ENCODE results near the gene DMD.
"Not testable (repeated sequence)": the region's sequence is repeated elsewhere in the genome, so short reads cannot be mapped to it uniquely, and the experiment has no call there.

The DMD gene

GRCh38 chrX:32741910-32742309, 469.4 kb downstream of the DMD start:
- DNase-seq (ENCODE audit: low read depth): no peak
- TF ChIP-seq, protein P1, sequence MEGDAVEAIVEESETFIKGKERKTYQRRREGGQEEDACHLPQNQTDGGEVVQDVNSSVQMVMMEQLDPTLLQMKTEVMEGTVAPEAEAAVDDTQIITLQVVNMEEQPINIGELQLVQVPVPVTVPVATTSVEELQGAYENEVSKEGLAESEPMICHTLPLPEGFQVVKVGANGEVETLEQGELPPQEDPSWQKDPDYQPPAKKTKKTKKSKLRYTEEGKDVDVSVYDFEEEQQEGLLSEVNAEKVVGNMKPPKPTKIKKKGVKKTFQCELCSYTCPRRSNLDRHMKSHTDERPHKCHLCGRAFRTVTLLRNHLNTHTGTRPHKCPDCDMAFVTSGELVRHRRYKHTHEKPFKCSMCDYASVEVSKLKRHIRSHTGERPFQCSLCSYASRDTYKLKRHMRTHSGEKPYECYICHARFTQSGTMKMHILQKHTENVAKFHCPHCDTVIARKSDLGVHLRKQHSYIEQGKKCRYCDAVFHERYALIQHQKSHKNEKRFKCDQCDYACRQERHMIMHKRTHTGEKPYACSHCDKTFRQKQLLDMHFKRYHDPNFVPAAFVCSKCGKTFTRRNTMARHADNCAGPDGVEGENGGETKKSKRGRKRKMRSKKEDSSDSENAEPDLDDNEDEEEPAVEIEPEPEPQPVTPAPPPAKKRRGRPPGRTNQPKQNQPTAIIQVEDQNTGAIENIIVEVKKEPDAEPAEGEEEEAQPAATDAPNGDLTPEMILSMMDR (conservative IDR thresholded peaks at IDR 0.05; ENCODE audit: low read depth, low read length): no peak
- H3K4me3 ChIP-seq (ENCODE audit: low read depth, low read length): no peak overlapping the region

DNA sequence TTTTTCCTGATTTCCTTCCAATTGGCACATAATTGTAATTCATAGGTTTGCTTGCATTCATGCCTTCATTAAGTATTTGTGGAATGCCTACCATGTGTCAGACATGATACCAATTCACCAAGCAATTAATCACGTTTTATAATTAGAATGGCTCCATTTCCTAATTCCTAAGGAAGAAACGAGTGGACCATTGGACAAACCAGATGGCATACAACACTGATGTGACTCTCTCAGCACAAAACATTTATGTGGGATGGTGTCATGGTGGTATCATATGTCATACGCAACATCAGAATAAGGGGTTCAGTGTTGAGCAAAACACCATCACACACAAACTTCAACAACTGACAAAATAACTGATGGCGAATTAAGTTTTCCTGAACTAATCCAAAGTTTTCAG, 502.8 kb downstream of the DMD start:
- TF ChIP-seq, protein P1 (conservative IDR thresholded peaks at IDR 0.05; ENCODE audit: low read depth, low read length): no peak
- no peak for DNase-seq (ENCODE audit: low read depth)
- H3K4me3 ChIP-seq (ENCODE audit: low read depth, low read length): no peak overlapping the region

DNA sequence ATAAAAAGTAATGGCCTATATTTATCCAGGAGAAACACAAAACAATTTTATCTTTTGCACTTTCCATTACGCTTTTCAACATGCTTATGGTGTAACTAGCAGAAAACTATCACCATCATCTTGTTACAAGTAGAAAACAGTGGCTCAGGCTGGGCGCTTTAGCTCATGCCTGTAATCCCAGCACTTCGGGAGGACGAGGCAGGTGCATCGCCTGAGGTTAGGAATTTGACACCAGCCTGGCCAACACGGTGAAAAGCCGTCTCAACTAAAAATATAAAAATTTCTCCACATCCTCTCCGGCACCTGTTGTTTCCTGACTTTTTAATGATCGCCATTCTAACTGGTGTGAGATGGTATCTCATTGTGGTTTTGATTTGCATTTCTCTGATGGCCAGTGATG, 506.0 kb downstream of the DMD start:
- H3K4me3 ChIP-seq (ENCODE audit: low read depth, low read length); DNase-seq (ENCODE audit: low read depth): not testable (repeated sequence)

- TF ChIP-seq, protein P1 (conservative IDR thresholded peaks at IDR 0.05; ENCODE audit: low read depth, low read length): no peak
- DNase-seq (ENCODE audit: low read depth): no peak
- H3K4me3 ChIP-seq (ENCODE audit: low read depth, low read length): no peak overlapping the region
These were observed 524.0 kb downstream of the DMD start for GRCh38 chrX:32687379-32687778.

DNA sequence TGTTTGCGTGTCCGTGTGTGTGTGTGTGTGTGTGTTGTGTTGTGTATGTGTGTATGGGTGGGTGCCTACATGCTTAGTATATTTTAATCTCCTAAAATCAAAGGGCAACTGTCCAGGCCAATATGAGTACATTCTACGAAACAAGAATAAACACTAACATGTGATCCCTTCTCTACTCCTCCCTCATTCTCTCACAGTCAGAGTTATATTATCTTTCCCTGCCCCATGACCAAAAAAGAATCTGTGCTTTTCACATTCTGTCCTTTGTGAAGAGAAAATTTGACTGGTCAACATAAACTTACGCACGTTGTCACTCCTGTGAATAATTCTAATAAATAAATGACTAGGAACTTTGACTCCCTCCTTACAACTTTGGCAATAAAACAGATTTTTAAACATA, 532.9 kb downstream of the DMD start:
- H3K4me3 ChIP-seq (ENCODE audit: low read depth, low read length): no peak overlapping the region
- DNase-seq (ENCODE audit: low read depth): no peak
- TF ChIP-seq, protein P1 (conservative IDR thresholded peaks at IDR 0.05; ENCODE audit: low read depth, low read length): no peak

DNA sequence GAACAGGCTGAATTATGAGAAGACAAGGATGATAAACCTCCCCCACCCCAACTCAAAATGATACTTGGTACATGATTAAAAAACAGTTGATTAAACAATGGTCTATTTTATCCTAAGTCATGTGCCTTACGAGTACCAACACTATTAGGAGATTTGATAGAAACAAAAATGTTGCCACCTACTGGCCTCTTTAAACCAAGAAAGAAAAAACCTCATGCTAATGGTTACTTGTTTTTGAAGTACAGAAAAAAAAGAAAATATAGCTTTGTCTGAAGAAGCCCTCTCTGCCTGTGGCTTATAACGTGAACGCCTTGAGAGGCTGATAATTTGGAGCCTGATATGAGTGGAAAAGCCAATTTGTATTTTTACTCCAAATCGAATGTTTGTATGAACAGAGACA, 538.2 kb downstream of the DMD start:
- no peak overlapping the region for H3K4me3 ChIP-seq (ENCODE audit: low read depth, low read length)
- TF ChIP-seq, protein P1 (conservative IDR thresholded peaks at IDR 0.05; ENCODE audit: low read depth, low read length): no peak
- peak; percentile 17 for DNase-seq (ENCODE audit: low read depth)

- TF ChIP-seq, protein P1 (conservative IDR thresholded peaks at IDR 0.05; ENCODE audit: low read depth, low read length): no peak
- DNase-seq (ENCODE audit: low read depth): no peak
- H3K4me3 ChIP-seq (ENCODE audit: low read depth, low read length): no peak overlapping the region
These were observed 548.8 kb downstream of the DMD start for GRCh38 chrX:32662516-32662915.
